ENCODE data around the gene CST6.

Gene CST6

GRCh38 chr11:66014804-66015453 lies 3.1 kb downstream of the CST6 start:
- no peak overlapping the region for H3K4me3 ChIP-seq (ENCODE audit: low read depth, low read length)
- TF ChIP-seq, protein P1, sequence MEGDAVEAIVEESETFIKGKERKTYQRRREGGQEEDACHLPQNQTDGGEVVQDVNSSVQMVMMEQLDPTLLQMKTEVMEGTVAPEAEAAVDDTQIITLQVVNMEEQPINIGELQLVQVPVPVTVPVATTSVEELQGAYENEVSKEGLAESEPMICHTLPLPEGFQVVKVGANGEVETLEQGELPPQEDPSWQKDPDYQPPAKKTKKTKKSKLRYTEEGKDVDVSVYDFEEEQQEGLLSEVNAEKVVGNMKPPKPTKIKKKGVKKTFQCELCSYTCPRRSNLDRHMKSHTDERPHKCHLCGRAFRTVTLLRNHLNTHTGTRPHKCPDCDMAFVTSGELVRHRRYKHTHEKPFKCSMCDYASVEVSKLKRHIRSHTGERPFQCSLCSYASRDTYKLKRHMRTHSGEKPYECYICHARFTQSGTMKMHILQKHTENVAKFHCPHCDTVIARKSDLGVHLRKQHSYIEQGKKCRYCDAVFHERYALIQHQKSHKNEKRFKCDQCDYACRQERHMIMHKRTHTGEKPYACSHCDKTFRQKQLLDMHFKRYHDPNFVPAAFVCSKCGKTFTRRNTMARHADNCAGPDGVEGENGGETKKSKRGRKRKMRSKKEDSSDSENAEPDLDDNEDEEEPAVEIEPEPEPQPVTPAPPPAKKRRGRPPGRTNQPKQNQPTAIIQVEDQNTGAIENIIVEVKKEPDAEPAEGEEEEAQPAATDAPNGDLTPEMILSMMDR (IDR thresholded peaks at IDR 0.05; ENCODE audit: low read depth, low read length), result no peak
- in situ Hi-C loops (cut with HindIII; ENCODE audit: low sequenced_read_pairs), result no loop called here
- DNase-seq (ENCODE audit: low read depth, low spot score), result no peak

- TF ChIP-seq, protein P1 (IDR thresholded peaks at IDR 0.05; ENCODE audit: low read depth, low read length), result no peak
- DNase-seq (ENCODE audit: low read depth, low spot score), result peak; percentile 20
- H3K4me3 ChIP-seq (ENCODE audit: low read depth, low read length), result no peak overlapping the region
- in situ Hi-C loops (cut with HindIII; ENCODE audit: low sequenced_read_pairs), result no loop called here
Observed at GRCh38 chr11:66015454-66015881, 3.7 kb downstream of the CST6 start.

GRCh38 chr11:66015936-66016792 lies 4.4 kb downstream of the CST6 start:
- no peak for DNase-seq (ENCODE audit: low read depth, low spot score)
- H3K4me3 ChIP-seq (ENCODE audit: low read depth, low read length), result no peak overlapping the region
- TF ChIP-seq, protein P1 (IDR thresholded peaks at IDR 0.05; ENCODE audit: low read depth, low read length), result no peak
- in situ Hi-C loops (cut with HindIII; ENCODE audit: low sequenced_read_pairs), result no loop called here

- in situ Hi-C loops (cut with HindIII; ENCODE audit: low sequenced_read_pairs), result no loop called here
- H3K4me3 ChIP-seq (ENCODE audit: low read depth, low read length), result no peak overlapping the region
- no peak for DNase-seq (ENCODE audit: low read depth, low spot score)
- TF ChIP-seq, protein P1 (IDR thresholded peaks at IDR 0.05; ENCODE audit: low read depth, low read length), result no peak
Observed at GRCh38 chr11:66016793-66017177, 5.0 kb downstream of the CST6 start.

DNA sequence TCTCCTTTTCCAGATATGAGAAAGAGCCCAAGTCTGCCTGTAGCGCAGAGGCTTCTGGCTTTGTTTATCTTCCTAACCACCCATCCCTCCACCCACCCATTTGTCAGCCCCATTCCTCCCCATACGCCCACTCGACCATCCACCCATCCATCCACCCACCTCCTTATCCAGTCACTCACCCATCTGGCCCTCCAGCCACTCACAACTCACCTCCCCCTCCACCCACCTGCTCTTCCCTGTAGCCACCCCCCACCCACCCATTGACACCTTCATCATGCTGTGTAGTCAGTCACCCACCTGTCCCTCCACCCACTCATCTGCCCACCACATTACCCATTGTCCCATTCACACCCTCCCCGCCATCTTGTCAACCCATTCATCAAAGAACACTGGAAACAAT lies 5.5 kb downstream of the CST6 start:
- no peak overlapping the region for H3K4me3 ChIP-seq (ENCODE audit: low read depth, low read length)
- TF ChIP-seq, protein P1 (IDR thresholded peaks at IDR 0.05; ENCODE audit: low read depth, low read length), result no peak
- in situ Hi-C loops (cut with HindIII; ENCODE audit: low sequenced_read_pairs), result no loop called here
- no peak for DNase-seq (ENCODE audit: low read depth, low spot score)

DNA sequence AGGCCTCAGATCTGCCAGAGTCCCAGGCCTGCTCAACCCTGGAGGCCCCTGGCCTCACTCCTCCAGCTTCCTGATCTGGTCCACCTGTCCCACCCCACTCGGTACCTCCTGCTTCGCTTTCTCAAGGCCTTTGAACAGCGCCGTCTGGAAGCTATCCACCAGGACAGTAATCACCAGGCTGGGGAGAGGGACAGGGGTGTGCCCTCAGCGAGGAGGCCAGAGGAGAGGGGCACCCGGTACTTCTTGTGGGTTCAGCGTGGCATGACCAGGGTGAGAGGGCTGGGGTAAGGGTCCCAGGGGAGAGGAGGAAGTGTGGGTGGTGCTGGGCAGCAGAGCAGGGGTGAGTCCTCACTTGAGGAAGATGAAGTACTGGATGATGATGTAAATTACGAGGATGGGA lies 8.4 kb downstream of the CST6 start:
- DNase-seq (ENCODE audit: low read depth, low spot score), result no peak
- no peak overlapping the region for H3K4me3 ChIP-seq (ENCODE audit: low read depth, low read length)
- TF ChIP-seq, protein P1 (IDR thresholded peaks at IDR 0.05; ENCODE audit: low read depth, low read length), result no peak
- in situ Hi-C loops (cut with HindIII; ENCODE audit: low sequenced_read_pairs), result no loop called here
